BJ (cell line): ENCODE measurements around the gene ZFAND6. TPM values are rescaled to one million over a fixed set of nuclear protein-coding genes. Genes with fewer than 3 reads are reported as not detected.

ENCODE experiments used
- CTCF ChIA-PET: fragments of 350-600 bp; formaldehyde crosslinking; extraction: SDS; loops from one replicate; lab custom pipeline; 2021; ENCODE audit warnings: antibody characterized with exemption, inconsistent platforms; lab: Yijun Ruan, JAX
- POLR2A ChIA-PET: fragments of 300-600 bp; sonication (Branson Sonifier 250); formaldehyde crosslinking; extraction: SDS; loops from one replicate; lab custom pipeline; 2021; ENCODE audit warnings: antibody characterized with exemption; lab: Charles Lee
- DNase-seq: peaks from one replicate; pipeline ENCODE4 v3.0.0-alpha.2; 2011; ENCODE audit warnings: low read depth
- H3K27me3 ChIP-seq: 2 replicates; pipeline ENCODE4 v1.6.0; 2011; ENCODE audit warnings: low read length; ENCODE audit not compliant: control insufficient read depth, insufficient read depth
- H3K36me3 ChIP-seq: 2 replicates; pipeline ENCODE4 v1.5.1; 2011; ENCODE audit warnings: low read length; ENCODE audit not compliant: control insufficient read depth, insufficient read depth
- H3K4me3 ChIP-seq: 2 replicates; pipeline ENCODE4 v1.5.1; 2011; ENCODE audit warnings: low read depth, mild to moderate bottlenecking, control low read depth, low read length
- polyA plus RNA-seq: library from polyadenylated mRNA; depleted of rRNA; stranded (reverse); fragments of >200 nt; gene quantifications from 2 replicates; pipeline ENCODE4 v1.2.3, GENCODE V29; 2011
- TF ChIP-seq, protein P1 (sequence below): IDR thresholded peaks from 2 replicates; pipeline ENCODE4 v1.5.1; 2011; ENCODE audit warnings: low read depth, mild to moderate bottlenecking, control low read depth, inconsistent platforms, low read length, moderate library complexity; ENCODE audit not compliant: insufficient read depth

ZFAND6 gene
- polyA plus RNA-seq, 1 experiment = 108 TPM

- TF ChIP-seq, protein P1, sequence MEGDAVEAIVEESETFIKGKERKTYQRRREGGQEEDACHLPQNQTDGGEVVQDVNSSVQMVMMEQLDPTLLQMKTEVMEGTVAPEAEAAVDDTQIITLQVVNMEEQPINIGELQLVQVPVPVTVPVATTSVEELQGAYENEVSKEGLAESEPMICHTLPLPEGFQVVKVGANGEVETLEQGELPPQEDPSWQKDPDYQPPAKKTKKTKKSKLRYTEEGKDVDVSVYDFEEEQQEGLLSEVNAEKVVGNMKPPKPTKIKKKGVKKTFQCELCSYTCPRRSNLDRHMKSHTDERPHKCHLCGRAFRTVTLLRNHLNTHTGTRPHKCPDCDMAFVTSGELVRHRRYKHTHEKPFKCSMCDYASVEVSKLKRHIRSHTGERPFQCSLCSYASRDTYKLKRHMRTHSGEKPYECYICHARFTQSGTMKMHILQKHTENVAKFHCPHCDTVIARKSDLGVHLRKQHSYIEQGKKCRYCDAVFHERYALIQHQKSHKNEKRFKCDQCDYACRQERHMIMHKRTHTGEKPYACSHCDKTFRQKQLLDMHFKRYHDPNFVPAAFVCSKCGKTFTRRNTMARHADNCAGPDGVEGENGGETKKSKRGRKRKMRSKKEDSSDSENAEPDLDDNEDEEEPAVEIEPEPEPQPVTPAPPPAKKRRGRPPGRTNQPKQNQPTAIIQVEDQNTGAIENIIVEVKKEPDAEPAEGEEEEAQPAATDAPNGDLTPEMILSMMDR = no peak
- DNase-seq = no peak
- Histone ChIP-seq H3K27me3 (no peaks in the 10 kb centered on the region), H3K4me3 (no peak overlapping the region), H3K36me3 (no peaks in the 10 kb centered on the region)
- ChIA-PET POLR2A (no interaction called here), CTCF (no interaction called here)
Observed at GRCh38 chr15:80026310-80026709, 33.2 kb upstream of the ZFAND6 start.

DNA sequence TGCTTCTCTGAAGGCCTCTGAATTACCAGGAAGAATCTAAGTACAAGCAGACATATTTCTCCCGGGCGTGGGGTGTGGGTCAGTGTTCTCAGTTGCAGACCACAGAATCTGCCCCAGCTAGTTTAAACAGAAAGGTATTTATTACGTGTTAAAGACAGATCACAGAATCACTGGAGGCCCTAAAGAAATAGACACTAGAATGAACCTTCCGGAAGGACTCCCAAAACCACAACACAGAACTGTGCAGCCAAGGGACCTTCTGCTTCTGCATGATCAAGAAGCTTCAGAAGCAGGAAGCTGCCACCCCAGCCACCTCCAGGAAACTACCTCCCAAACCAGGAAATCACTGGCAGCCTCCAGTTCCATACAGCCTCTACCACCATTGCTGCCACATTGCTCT lies 32.7 kb upstream of the ZFAND6 start:
- ChIA-PET POLR2A (no interaction called here), CTCF (no interaction called here)
- Histone ChIP-seq H3K36me3 (no peaks in the 10 kb centered on the region), H3K27me3 (no peaks in the 10 kb centered on the region), H3K4me3 (no peak overlapping the region)
- DNase-seq = no peak
- TF ChIP-seq, protein P1 = no peak

DNA sequence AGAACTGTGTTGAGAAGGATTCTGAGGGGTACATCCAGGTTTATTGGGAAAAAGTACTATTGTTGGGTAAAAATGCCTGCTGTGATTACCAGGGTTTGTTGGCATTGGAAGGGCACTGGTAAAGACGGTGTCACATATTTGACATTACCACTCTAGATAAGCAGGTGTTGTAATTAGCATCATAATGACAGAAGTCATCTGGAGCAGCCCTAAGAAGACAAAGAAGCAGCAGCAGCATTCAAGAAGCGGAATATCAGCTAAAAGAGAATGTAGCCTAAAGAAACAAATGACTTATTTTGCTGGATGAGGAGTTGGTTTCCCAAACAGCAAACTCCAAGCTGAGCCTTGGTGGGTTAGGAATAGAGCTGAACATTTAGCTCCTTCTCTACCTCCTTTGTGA lies 30.5 kb upstream of the ZFAND6 start:
- CTCF ChIA-PET = interaction anchor here (1.3 kb wide), 1 partner anchor 36 kb away, joined by 3 read pairs; no protein-coding TSS in a partner anchor
- DNase-seq = no peak
- no peak overlapping the region for H3K4me3 ChIP-seq
- H3K36me3 ChIP-seq = no peaks in the 10 kb centered on the region
- POLR2A ChIA-PET = no interaction called here
- TF ChIP-seq, protein P1 = no peak
- H3K27me3 ChIP-seq = no peaks in the 10 kb centered on the region

- Histone ChIP-seq H3K36me3 (no peaks in the 10 kb centered on the region; the same call in 1 of the 2 replicates), H3K4me3 (no peak overlapping the region), H3K27me3 (no peaks in the 10 kb centered on the region)
- TF ChIP-seq, protein P1 = no peak
- no peak for DNase-seq
- ChIA-PET CTCF (no interaction called here), POLR2A (interaction anchor here (0.6 to 0.7 kb wide), 2 partner anchors 12 to 40 kb away, joined by 7 to 8 read pairs; no protein-coding TSS in a partner anchor)
Observed at GRCh38 chr15:80031841-80032240, 27.6 kb upstream of the ZFAND6 start.

GRCh38 chr15:80034629-80035028 lies 24.8 kb upstream of the ZFAND6 start:
- POLR2A ChIA-PET = no interaction called here
- no peak overlapping the region for H3K4me3 ChIP-seq
- no peak for DNase-seq
- no peaks in the 10 kb centered on the region for H3K27me3 ChIP-seq
- CTCF ChIA-PET = no interaction called here
- TF ChIP-seq, protein P1 = no peak
- H3K36me3 ChIP-seq = no peaks in the 10 kb centered on the region; the same call in 1 of the 2 replicates
